HG03139 (cell line): ENCODE data around the gene TMPO.
"Not testable (repeated sequence)": the region's sequence is repeated elsewhere in the genome, so short reads cannot be mapped to it uniquely, and the experiment has no call there.

Experiments used
- ATAC-seq: cut with Tn5 transposase; IDR thresholded peaks from one replicate; pipeline ENCODE4 v1.9.1; 2021; ENCODE audit not compliant: unreplicated experiment

Gene TMPO

DNA sequence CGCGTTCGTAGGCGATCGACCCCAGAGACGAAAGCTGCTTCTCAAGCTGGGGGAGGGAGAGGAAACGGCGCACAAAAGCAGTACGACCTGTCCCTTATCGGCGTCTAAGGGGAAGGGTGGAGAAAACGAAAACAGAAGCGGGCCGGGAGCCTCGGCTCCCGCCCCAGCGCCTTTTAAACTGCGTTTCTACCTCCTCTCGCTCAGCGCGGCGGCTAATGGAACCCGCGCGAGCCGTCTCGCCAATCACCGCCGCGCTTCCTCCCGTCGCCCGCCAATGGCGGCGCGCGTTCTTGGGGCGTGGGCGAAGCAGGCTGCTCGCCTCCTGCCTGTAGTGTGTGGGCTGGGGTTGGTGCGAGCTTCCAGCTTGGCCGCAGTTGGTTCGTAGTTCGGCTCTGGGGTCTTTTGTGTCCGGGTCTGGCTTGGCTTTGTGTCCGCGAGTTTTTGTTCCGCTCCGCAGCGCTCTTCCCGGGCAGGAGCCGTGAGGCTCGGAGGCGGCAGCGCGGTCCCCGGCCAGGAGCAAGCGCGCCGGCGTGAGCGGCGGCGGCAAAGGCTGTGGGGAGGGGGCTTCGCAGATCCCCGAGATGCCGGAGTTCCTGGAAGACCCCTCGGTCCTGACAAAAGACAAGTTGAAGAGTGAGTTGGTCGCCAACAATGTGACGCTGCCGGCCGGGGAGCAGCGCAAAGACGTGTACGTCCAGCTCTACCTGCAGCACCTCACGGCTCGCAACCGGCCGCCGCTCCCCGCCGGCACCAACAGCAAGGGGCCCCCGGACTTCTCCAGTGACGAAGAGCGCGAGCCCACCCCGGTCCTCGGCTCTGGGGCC lies at the start of gene TMPO:
Gene TMPO (plus strand): TSS at position 304 of the 824 bp plus-strand sequence. CDS start 278 bp downstream, at position 582.
- peak; percentile 83 for ATAC-seq

- ATAC-seq: no peak
Measured at GRCh38 chr12:98465950-98466602, 49.3 kb upstream of the TMPO start.

DNA sequence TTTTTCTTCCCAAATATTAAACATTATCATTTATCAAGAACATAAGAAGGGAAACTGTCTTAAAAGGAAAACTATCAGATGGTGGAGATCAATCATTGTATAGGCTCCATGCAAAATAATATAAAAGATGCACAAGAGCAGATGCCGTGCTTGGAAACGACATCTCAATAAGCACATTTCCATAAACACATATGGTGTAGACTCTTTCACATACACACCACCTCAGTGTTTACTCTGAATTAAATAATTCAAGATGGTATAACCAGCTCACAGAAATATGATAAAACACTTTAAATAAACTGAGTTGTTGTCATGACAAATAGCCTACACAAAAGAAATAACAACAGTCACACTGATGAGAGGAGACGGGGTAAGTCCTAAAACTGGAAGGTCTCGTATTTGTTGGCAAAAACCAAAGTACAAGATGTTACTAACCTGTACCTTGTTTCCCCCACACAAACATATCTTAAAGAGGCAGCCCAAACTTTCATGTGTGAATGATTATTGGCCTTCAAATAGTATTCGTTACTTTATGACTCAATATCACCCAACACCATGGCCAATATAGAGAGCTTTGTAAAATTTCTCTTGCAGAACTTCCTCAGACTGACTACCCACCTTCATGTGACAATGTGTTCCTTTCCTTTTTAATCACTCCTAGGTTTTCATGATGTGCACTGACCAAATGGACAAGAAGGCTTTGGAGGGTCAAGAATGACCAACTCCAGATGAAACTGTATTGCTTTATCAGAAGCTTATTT lies 48.6 kb upstream of the TMPO start:
- no peak for ATAC-seq

DNA sequence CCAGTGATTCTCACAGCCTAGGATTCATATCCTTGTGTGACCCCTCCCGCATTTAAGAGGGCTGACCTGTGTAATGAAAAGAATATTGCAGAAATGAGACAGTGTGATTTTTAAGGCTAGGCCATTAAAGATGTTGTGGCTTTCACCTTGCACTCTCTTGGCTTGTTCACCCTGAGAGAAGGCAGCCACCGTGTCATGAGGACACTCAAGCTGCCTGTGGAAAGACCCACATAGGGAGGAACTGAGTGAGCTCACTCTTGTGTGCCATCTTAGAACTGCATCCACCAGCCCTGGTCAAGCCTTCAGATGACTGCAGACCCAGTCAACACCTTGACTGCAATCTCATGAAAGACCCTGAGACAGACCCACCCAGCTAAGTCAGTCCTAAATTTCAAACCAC lies 46.3 kb upstream of the TMPO start:
- no peak for ATAC-seq

- ATAC-seq: peak; percentile 56
Measured at GRCh38 chr12:98470469-98471082, 44.8 kb upstream of the TMPO start.

DNA sequence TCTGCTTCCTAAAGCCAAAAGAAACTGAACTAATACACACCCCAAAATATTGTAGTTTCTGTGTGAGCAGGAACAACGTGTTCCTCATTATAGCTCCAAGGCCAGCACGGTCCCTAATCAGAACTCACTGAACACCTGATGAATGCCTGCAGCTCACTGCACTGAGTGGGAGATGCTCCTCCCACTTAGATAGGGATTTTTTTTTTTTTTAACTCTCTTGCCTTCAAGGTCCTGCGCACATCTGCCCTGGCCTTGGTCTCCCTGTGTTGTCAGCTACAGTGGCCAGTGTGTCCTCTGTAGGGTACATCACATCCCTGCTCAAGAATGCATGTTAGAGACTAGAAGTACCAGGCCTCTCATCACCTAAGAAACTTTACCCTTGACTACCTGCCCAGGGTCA lies 44.3 kb upstream of the TMPO start:
- peak; percentile 18 for ATAC-seq

DNA sequence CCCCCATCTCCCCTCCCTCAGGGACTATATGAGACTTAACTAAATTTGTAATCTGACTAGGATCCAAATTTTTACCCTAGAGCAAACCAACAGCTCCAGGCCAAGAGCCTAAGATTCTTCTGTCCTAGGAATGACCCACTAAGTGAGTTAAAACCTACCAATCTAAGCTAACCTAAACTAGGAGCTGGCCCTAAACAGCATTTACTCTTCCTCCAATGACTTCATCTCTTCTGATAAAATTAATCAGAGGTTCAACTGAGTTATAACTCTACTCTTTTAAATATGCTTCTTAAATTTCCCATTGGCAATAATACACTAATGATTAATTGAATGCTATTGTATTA lies 39.9 kb upstream of the TMPO start:
- no peak for ATAC-seq

GRCh38 chr12:98478606-98479005 lies 36.8 kb upstream of the TMPO start:
- ATAC-seq: no peak

- no peak for ATAC-seq
Measured at GRCh38 chr12:98483621-98484503, 31.5 kb upstream of the TMPO start.

DNA sequence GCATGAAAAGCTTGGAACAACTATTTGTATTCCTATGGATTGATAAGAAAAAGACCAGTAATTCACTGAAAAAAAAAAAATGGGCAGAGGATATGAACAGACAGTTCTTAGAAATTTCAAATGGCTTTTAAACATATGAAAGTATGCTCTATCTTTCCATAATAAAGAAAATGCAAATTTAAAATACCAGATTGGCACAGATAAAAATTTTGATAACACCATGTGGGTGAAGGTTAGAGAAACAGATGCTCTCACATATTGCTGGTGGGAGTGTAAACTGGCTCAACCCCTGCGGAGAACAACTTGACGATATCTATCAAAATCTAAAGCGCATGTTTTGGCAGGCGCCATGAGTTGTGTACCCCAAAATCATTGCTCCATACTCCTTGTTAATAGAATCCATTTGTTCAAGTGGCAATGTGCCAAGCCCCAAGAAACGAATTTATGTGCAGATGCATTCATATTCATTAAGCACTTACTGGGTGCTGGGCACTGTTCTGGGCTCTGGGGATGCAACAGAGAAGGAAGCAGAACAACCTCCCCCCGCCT lies 29.5 kb upstream of the TMPO start:
- ATAC-seq: no peak

- not testable (repeated sequence) for ATAC-seq
Measured at GRCh38 chr12:98488416-98488815, 27.0 kb upstream of the TMPO start.

- no peak for ATAC-seq
Measured at GRCh38 chr12:98489176-98489575, 26.2 kb upstream of the TMPO start.

DNA sequence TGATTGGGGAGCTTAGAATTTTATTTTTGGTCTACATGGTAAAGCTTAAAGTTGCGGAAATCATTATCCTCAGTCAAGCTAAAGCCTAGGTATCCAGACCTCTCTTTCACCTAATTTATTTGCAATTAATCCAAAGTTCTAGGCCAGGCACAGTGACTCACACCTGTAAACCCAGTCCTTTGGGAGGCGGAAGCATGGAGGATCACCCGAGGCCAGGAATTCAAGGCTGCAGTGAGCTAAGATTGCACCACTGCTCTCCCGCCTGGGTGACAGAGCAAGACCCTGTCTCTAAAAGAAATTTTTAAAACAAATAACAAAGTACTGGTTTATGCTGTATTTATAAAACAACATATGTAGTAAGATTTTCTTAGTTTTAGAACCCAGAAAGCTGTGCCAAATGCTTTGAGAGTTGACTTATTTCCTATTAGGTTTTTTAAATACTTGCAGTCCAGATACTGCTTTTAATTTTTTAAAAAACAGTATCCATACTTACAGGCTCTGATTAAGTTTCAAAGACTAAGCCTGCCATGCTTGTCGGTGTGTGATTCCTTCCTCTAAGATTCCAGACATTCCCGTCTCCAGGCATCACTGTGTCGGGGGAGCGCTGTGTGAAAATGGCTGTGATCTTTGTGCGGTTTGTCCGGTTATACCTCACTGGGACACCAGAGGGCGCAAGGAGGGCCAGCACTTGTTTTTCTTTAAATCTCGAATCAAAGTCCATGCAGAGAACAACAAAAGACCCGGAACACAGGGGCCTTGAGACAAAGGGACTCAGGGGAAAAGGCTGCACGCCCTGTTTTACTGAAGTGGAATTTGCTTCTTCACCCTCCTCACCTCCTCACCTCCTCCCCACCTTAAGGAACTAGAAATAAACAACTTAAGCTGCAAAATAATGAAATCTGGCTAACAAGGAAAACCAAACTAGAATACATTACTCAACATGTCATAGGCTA lies 24.6 kb upstream of the TMPO start:
- ATAC-seq: peak; percentile 92

DNA sequence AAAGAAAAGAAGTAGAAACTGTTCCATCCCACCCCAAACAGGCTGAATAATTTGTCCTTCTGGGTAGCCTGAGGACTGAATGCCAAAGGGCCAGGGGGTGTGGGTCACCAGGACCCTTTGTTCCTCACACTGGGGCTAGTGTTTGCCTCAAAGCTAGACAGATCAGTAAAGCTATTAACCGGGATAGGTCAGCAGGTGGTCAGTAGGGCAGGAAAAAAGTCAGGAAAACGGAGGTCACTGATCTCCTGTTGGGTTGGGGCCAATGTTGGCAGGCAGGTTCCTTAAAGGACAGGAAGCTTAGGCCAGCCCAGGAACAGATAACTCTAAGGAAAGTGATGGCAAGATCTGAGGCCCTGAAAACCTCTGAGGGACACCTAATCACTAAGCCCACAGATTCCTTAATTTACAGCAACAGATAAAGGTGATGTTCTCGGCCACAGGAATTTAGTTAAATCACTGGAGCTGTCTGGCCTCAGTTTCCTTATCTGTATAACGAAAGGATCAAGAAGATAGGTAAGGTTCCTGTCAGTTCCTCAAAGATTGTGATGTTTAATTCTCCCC lies 22.7 kb upstream of the TMPO start:
- no peak for ATAC-seq

DNA sequence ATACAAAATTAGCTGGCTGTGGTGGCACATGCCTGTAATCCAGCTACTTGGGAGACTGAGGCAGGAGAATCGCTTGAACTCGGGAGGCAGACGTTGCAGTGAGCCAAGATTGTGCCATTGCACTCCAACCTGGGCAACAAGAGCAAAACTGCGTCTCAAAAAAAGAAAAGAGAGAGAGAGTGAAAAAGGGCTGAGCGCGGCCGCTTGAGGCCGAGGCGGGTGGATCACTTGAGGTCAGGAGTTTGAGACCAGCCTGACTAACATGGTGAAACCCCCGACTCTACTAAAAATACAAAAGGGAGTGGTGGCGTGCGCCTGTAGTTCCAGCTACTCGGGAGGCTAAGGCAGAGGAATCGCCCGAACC lies 14.1 kb upstream of the TMPO start:
- ATAC-seq: not testable (repeated sequence)

GRCh38 chr12:98503342-98503591 lies 12.1 kb upstream of the TMPO start:
- peak; percentile 51 for ATAC-seq

GRCh38 chr12:98503592-98504367 lies 11.6 kb upstream of the TMPO start:
- ATAC-seq: peak; percentile 77

DNA sequence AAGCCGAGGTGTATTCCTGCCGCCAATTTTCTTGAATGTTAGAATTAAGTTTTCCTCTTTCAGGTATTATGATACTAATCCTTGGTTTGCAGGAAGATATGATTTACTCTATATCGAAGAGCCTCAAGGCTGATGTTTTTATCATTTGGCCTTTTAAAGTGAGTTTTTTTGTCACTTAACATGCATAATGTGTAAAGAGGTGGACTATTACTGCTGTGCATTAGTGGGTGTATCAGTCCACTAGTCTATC lies 11.1 kb upstream of the TMPO start:
- ATAC-seq: peak; percentile 9

GRCh38 chr12:98509063-98509462 lies 6.3 kb upstream of the TMPO start:
- no peak for ATAC-seq
